NCI-H524 treated with DMSO at 0.1 percent for 48 hours (cell line): ENCODE results near the gene TEAD4.

Source experiments
- DNase-seq: peaks from one replicate; lab custom pipeline; 2025; lab: John Stamatoyannopoulos, UW

TEAD4 gene

GRCh38 chr12:2960996-2961616 lies 1.9 kb downstream of the TEAD4 start:
- DNase-seq = no peak

- no peak for DNase-seq
These were observed 2.5 kb downstream of the TEAD4 start for GRCh38 chr12:2961705-2962104.

- DNase-seq = peak; percentile 15
These were observed 4.1 kb downstream of the TEAD4 start for GRCh38 chr12:2963154-2963759.

GRCh38 chr12:2963760-2964292 lies 4.6 kb downstream of the TEAD4 start:
- no peak for DNase-seq

- DNase-seq = no peak
These were observed 8.5 kb downstream of the TEAD4 start for GRCh38 chr12:2967651-2968050.

GRCh38 chr12:2970744-2971143 lies 11.5 kb downstream of the TEAD4 start:
- no peak for DNase-seq

GRCh38 chr12:2973566-2973965 lies 14.4 kb downstream of the TEAD4 start:
- DNase-seq = no peak

- DNase-seq = no peak
These were observed 15.4 kb downstream of the TEAD4 start for GRCh38 chr12:2974560-2974971.

- no peak for DNase-seq
These were observed 17.4 kb downstream of the TEAD4 start for GRCh38 chr12:2976581-2976996.

- DNase-seq = no peak
These were observed 18.6 kb downstream of the TEAD4 start for GRCh38 chr12:2977776-2978175.

GRCh38 chr12:2979806-2980205 lies 20.6 kb downstream of the TEAD4 start:
- DNase-seq = no peak

GRCh38 chr12:2980630-2981029 lies 21.4 kb downstream of the TEAD4 start:
- DNase-seq = no peak

GRCh38 chr12:2982361-2982760 lies 23.2 kb downstream of the TEAD4 start:
- DNase-seq = no peak

- no peak for DNase-seq
These were observed 25.1 kb downstream of the TEAD4 start for GRCh38 chr12:2984249-2984648.

- no peak for DNase-seq
These were observed 25.5 kb downstream of the TEAD4 start for GRCh38 chr12:2984698-2985097.

GRCh38 chr12:2986876-2987275 lies 27.7 kb downstream of the TEAD4 start:
- DNase-seq = no peak

- no peak for DNase-seq
These were observed 29.3 kb downstream of the TEAD4 start for GRCh38 chr12:2988494-2988893.

GRCh38 chr12:2992724-2993123 lies 33.5 kb downstream of the TEAD4 start:
- DNase-seq = no peak

- no peak for DNase-seq
These were observed 38.9 kb downstream of the TEAD4 start for GRCh38 chr12:2997989-2998670.

GRCh38 chr12:2998789-2999264 lies 39.6 kb downstream of the TEAD4 start:
- DNase-seq = no peak

GRCh38 chr12:2999265-2999841 lies 40.2 kb downstream of the TEAD4 start:
- DNase-seq = no peak

GRCh38 chr12:3000548-3001275 lies 41.5 kb downstream of the TEAD4 start:
- no peak for DNase-seq
